Uterus (tissue), 4 donors: ENCODE results near the gene PTPN1. TPM values are rescaled to one million over a fixed set of nuclear protein-coding genes. Genes with fewer than 3 reads are reported as not detected.

Source experiments
- DNase-seq, 2 donors: peaks; one replicate each; pipeline ENCODE4 v3.0.0-alpha.2; 2019 to 2020
- H3K27ac ChIP-seq, 2 donors: fragments of 200-600 bp; sonication (generic); 1 replicate in 1 of 2; 2 replicates in 1 of 2; pipeline ENCODE4 v1.5.1; 2016 to 2018
- H3K27me3 ChIP-seq, 2 donors: fragments of 200-600 bp; sonication (generic); one replicate each; pipeline ENCODE4 v1.5.1; 2018 to 2019; ENCODE audit warnings: control low read depth in 1 of 2
- H3K36me3 ChIP-seq, 2 donors: fragments of 200-600 bp; sonication (generic); one replicate each; pipeline ENCODE4 v1.5.1; 2019; ENCODE audit warnings: control low read depth in 1 of 2
- H3K4me1 ChIP-seq, 2 donors: fragments of 200-600 bp; sonication (generic); one replicate each; pipeline ENCODE4 v1.5.1; 2018 to 2019; ENCODE audit warnings: control low read depth in 1 of 2
- H3K4me3 ChIP-seq, 2 donors: fragments of 200-600 bp; sonication (generic); 1 replicate in 1 of 2; 2 replicates in 1 of 2; pipeline ENCODE4 v1.5.1; 2018 to 2019; ENCODE audit warnings: mild to moderate bottlenecking in 1 of 2
- H3K9me3 ChIP-seq, 2 donors: fragments of 200-600 bp; sonication (generic); one replicate each; pipeline ENCODE4 v1.5.1; 2019; ENCODE audit warnings: control low read depth in 1 of 2
- POLR2A ChIP-seq, 2 donors: fragments of 450-650 bp; IDR thresholded peaks; one replicate each; pipeline ENCODE4 v1.6.1; 2016; ENCODE audit warnings: antibody characterized with exemption in 2 of 2, mild to moderate bottlenecking in 1 of 2, moderate library complexity in 1 of 2
- intact Hi-C: fragments of 100-400 bp; cut with DNase I; formaldehyde crosslinking; loops from one replicate; pipeline ENCODE4 v1.15.1; 2023; ENCODE audit warnings: low total_unique reads
- total RNA-seq, 4 donors: library from RNA; depleted of rRNA in 3 of 4; stranded (reverse); fragments of >200 nt in 3 of 4; gene quantifications; one replicate each; pipeline versions ENCODE4 v1.1.0 to v1.2.4, GENCODE V29; 2014 to 2023
- TF ChIP-seq, protein P1 (sequence below), 4 experiments: fragments of 200-600 bp in 2 of 4; fragments of 450-650 bp in 2 of 4; sonication (generic) in 2 of 4; IDR thresholded peaks; one replicate each; pipeline ENCODE4 v1.5.1; 2016 to 2019; ENCODE audit warnings: antibody characterized with exemption in 4 of 4, mild to moderate bottlenecking in 2 of 4, moderate library complexity in 1 of 4
- donor health status: DM: yes; HTN: yes; CAD: no.

PTPN1 gene
- total RNA-seq, 4 donors from 2014 or later, result 14.1 to 33.9 (median 20.2) TPM

DNA sequence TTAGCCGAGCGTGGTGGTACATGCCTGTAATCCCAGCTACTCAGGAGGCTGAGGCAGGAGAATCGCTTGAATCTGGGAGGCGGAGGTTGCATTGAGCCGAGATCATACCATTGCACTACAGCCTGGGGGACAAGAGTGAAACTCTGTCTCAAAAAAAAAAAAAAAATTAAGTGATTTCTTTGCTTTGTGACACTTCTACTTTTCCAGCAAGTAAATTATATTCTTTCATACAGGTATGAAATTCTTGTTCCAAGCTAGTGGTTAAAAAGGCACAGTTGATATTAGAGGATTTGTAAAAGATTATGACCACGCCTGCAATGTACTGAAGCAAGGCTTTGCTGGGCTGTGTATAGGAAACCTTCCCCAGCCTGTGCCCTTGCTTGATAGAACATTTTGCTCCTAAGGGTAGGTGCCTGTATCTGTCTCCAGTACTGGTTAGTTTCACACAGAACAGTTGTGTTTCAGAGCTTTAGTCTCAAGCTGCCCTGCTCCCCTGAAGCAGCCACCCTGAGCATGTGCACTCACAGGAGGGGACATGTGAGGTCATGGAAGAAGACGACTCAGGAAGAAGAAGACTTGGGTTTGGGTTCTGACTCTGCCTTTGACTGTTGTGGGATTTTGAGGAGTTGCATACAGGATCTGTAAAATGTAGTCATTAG is 10.2 kb downstream of the PTPN1 start:
- H3K27ac ChIP-seq, result no peak overlapping the region
- no peak overlapping the region for H3K4me3 ChIP-seq
- no peaks in the 10 kb centered on the region for H3K9me3 ChIP-seq
- TF ChIP-seq, protein P1, sequence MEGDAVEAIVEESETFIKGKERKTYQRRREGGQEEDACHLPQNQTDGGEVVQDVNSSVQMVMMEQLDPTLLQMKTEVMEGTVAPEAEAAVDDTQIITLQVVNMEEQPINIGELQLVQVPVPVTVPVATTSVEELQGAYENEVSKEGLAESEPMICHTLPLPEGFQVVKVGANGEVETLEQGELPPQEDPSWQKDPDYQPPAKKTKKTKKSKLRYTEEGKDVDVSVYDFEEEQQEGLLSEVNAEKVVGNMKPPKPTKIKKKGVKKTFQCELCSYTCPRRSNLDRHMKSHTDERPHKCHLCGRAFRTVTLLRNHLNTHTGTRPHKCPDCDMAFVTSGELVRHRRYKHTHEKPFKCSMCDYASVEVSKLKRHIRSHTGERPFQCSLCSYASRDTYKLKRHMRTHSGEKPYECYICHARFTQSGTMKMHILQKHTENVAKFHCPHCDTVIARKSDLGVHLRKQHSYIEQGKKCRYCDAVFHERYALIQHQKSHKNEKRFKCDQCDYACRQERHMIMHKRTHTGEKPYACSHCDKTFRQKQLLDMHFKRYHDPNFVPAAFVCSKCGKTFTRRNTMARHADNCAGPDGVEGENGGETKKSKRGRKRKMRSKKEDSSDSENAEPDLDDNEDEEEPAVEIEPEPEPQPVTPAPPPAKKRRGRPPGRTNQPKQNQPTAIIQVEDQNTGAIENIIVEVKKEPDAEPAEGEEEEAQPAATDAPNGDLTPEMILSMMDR (IDR thresholded peaks at IDR 0.05), result no peak
- no peak for TF ChIP-seq POLR2A (IDR thresholded peaks at IDR 0.05)
- no peaks in the 10 kb centered on the region for H3K36me3 ChIP-seq
- H3K27me3 ChIP-seq, result no peaks in the 10 kb centered on the region
- no peak for DNase-seq
- intact Hi-C loops, result no loop called here
- no peaks in the 10 kb centered on the region for H3K4me1 ChIP-seq

GRCh38 chr20:50521221-50522052 is 11.3 kb downstream of the PTPN1 start:
- no peak overlapping the region for H3K27ac ChIP-seq
- intact Hi-C loops, result no loop called here

GRCh38 chr20:50522053-50522674 is 12.0 kb downstream of the PTPN1 start:
- TF ChIP-seq POLR2A (IDR thresholded peaks at IDR 0.05), result no peak
- TF ChIP-seq, protein P1 (IDR thresholded peaks at IDR 0.05), result no peak
- H3K4me1 ChIP-seq, result no peaks in the 10 kb centered on the region
- no peaks in the 10 kb centered on the region for H3K9me3 ChIP-seq
- intact Hi-C loops, result no loop called here
- no peak for DNase-seq
- H3K36me3 ChIP-seq, result no peaks in the 10 kb centered on the region
- H3K27me3 ChIP-seq, result no peaks in the 10 kb centered on the region
- no peak overlapping the region for H3K27ac ChIP-seq
- no peak overlapping the region for H3K4me3 ChIP-seq

More at GRCh38 chr20:50521221-50522052, 11.3 kb downstream of the PTPN1 start:
- H3K4me3 ChIP-seq, result no peak overlapping the region
- H3K9me3 ChIP-seq, result no peaks in the 10 kb centered on the region
- no peaks in the 10 kb centered on the region for H3K27me3 ChIP-seq
- DNase-seq, result no peak
- H3K36me3 ChIP-seq, result no peaks in the 10 kb centered on the region
- TF ChIP-seq POLR2A (IDR thresholded peaks at IDR 0.05), result no peak
- TF ChIP-seq, protein P1 (IDR thresholded peaks at IDR 0.05), result no peak
- no peaks in the 10 kb centered on the region for H3K4me1 ChIP-seq

- no peak for TF ChIP-seq POLR2A (IDR thresholded peaks at IDR 0.05)
- TF ChIP-seq, protein P1 (IDR thresholded peaks at IDR 0.05), result no peak
- Histone ChIP-seq H3K36me3 (no peaks in the 10 kb centered on the region), H3K27me3 (no peaks in the 10 kb centered on the region), H3K9me3 (no peaks in the 10 kb centered on the region), H3K4me1 (peaks cover 0 to under 1% of the 10 kb centered on the region in 2 donors), H3K27ac (no peak overlapping the region), H3K4me3 (no peak overlapping the region)
- no peak for DNase-seq
- intact Hi-C loops, result no loop called here
These were observed 13.5 kb downstream of the PTPN1 start for GRCh38 chr20:50523552-50524167.
